HTERT RPE-1 (cell line): ENCODE measurements around the gene TCF7L1.
"Not testable (repeated sequence)": the region's sequence is repeated elsewhere in the genome, so short reads cannot be mapped to it uniquely, and the experiment has no call there.

ENCODE experiments used
- in situ Hi-C: fragments of 300-500 bp; cut with MboI; formaldehyde crosslinking; loops from 4 replicates; pipeline ENCODE4 v1.14.3; 2020; ENCODE audit warnings: low sequenced_read_pairs

Gene TCF7L1

DNA sequence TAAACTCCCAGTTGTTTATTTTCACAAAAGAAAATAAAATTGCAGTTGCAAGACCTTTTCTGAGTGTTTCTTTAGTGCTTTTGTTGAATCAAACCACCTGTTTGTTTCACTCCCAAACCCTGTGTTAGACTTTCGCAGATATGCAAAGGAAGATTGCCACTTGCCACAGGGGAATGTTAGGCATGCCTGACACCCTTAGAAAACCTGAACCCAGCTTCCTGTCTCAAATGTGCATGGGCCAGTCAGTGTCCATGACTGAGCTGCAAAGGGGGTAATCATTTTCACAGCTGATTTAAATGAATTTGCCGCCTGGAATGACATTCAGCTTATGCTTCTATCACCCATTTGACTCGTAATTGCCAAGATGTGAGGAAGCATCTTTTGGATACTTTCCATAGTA lies 177.1 kb downstream of the TCF7L1 start:
- in situ Hi-C loops: no loop called here

DNA sequence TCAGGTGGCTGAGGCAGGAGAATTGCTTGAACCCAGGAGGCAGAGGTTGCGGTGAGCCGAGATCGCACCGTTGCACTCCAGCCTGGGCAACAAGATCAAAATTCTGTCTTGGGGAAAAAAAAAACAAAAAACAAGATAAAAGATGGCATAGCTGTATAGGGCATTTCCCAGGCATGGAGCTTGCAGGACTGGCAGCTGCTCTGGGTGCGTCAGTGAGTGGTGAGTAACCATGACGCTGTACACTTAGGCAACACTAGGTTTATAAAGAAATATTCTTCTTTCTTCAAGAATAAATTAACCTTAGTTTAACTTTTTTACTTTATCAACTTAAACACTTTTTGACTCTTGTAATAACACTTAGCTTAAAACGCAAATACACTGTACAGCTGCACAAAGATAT lies 179.2 kb downstream of the TCF7L1 start:
- in situ Hi-C loops: no loop called here

DNA sequence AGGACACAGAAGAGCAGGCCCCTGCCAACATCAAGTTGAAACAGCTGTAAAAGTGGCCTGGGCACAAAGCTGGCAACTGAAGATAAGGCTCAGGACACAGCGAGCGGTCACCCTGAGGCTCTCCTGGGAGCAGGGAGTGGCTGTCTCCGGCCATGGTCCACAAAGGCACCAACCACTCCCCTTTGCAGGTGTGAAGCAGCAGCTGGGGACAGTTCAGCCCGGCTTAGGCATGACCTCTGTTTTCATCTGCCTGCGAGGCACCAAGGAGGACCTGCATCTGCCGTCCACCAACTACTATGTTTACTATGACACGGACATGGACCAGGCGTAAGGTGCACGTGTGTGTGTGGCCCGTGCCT lies 181.7 kb downstream of the TCF7L1 start:
- in situ Hi-C loops: no loop called here

DNA sequence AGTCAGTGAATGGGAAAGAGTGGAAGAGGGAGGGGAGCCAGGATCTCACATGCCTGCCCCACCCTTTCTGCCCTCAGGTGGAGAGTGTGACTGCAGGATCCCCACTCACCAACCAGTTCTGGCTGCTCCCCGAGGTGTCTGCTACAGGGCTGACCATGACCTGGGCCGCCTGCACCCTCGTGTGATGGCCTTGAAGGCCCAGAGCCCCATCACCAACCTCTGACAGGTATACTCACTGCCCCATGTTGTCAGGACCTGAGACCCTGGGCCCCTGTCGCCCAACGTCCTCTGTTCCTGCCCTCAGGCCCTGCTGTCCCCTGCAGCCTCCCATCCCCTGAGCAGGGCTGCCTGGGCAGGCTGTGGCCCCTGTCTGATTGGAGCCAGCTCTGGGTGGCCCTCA lies 182.7 kb downstream of the TCF7L1 start:
- in situ Hi-C loops: not testable (repeated sequence)

DNA sequence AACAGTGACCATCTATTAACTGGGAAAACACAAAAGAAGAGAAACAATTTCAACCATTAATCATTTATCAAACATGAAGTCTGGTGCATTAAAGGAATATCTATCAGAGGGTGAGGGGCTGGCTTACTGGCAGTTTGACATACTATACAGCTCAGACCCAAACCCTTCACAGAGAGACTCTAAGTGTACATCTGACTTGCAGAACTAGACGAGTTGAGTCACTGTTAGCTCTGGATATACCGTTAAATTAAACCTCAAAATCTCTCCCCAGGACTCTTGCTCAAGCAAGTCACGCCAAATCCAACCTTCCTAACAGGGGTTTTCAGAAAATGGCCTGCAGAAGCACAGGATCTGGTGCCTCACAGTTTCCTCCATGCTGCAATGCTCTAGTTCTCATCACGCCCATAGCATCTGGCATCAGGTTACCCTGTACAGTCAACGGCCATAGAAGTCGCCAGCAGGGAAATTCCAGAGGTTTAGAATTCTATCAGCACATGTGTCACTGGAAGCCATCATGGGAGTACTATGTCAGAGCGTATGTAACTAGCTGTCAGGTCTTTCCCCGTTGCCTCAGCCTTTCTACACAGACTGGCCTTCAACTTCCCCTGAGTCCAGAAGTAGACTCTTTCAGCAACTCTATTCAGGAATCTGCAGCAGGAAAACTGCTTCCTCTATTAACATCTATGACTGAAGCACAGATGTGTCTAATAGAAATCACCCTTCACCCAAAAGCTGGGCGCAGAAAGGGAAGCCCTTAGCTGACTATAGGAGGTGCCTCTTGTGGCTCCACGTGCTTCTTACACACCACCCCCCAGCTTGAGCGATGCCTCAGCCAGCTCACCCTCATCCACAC lies 185.3 kb downstream of the TCF7L1 start:
- in situ Hi-C loops: no loop called here

DNA sequence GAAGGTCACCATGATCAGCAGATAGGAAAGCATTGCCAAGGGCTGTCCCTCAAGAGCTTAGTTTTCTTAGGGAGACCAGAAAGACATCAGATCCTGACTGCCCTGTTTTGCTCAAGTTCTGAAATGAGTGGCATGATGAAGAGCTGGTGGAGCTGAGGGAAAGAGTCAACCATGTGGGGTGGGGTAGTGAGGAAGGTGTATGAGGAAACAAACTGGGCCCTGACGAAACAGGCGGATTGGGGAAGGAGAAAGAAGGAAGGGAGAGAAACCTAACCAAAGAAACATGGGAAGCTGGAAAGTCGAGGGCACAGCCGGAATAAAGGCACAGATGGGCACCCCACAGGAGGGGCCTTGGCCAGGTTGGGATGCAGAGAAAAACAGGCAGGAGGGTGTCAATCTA lies 186.6 kb downstream of the TCF7L1 start:
- in situ Hi-C loops: no loop called here

DNA sequence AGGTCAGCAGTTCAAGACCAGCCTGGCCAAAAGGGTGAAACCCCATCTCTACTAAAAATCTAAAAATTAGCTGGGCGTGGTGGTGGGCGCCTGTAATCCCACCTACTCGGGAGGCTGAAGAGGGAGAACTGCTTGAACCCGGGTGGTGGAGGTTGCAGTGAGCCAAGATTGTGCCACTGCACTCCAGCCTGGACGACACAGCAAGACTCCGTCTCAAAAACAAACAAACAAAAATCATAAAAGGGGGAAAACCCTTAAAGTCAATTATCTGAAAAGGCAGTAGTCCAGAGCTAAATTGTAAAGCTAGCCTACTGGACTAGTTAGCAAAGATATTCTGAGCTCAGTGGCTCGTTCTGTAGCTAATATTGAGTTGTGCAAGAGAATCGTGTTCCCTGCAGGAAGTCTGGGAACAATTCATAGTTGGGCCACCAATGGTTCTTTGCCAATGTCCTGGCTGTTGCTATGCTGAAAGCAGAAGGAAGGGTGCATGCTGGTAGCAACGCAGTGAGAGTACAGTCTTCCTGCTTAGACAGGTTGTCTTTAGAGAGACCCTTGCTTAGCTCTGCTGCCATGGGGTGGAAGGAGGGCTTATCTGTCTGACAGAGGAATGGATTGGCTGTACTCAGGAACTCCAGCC lies 190.3 kb downstream of the TCF7L1 start:
- in situ Hi-C loops: no loop called here

DNA sequence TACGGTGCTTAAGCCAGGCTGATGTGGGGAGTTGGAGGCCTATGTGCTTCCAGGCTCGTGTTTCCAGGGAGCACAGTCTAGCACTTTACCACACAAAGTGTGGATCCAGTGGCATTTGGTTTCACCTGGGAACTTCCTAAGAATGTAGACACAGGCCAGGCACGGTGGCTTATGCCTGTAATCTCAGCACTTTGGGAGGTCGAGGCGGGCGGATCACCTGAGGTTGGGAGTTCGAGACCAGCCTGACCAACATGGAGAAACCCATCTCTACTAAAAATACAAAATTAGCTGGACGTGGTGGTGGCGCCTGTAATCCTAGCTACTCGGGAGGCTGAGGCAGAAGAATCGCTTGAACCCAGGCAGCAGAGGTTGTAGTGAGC lies 190.8 kb downstream of the TCF7L1 start:
- in situ Hi-C loops: not testable (repeated sequence)

DNA sequence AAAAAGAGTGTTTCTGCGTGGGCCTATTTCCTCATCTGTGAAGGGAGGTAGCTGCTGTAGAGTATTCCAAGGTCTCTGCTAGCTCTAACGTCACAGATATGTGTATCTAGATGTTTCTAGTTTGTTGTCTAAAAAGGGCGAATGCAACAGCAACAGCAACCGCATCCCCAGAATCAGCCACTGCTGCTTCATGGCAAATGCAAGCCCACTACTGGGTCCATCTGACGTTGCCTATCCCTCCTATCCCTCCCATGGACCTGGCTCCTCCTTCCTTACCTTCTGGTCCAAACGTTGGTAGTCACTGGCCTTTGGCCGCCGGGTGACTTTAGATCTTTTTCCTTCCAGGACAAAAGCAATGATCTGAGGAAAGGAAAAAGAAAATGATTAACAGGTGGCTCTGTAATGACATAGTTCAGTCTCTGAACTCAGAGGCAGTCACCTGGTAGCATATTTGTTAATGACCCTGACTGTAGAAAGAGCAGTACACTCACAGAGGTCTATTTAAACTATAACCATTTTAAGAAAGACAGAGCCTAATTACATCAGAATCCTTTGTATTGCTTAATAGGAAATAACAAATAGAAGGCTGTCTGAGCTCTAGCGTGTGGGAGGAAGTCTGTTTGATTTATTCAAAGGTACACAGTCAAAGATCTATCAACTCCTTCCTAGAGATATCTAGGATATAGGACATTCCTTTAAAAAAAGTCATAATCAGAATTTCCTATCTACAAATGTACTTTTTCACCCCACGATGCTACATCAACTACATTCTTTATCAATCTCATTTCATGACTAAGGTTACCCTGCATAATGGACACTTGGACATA lies 191.7 kb downstream of the TCF7L1 start:
- in situ Hi-C loops: no loop called here

DNA sequence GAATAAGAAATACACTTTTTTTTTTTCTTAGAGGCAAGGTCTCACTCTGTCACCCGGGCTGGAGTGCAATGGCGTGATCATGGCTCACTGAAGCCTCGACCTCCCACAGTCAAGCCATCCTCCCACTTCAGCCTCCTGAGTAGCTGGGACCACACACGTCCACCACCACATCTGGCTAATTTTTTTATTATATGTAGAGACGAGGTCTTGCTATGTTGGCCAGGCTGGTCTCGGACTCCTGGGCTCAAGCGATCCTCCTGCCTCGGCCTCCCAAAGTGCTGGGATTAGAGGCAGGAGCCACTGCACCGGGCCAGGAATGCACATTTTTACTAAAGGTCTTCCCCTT lies 192.2 kb downstream of the TCF7L1 start:
- in situ Hi-C loops: no loop called here

DNA sequence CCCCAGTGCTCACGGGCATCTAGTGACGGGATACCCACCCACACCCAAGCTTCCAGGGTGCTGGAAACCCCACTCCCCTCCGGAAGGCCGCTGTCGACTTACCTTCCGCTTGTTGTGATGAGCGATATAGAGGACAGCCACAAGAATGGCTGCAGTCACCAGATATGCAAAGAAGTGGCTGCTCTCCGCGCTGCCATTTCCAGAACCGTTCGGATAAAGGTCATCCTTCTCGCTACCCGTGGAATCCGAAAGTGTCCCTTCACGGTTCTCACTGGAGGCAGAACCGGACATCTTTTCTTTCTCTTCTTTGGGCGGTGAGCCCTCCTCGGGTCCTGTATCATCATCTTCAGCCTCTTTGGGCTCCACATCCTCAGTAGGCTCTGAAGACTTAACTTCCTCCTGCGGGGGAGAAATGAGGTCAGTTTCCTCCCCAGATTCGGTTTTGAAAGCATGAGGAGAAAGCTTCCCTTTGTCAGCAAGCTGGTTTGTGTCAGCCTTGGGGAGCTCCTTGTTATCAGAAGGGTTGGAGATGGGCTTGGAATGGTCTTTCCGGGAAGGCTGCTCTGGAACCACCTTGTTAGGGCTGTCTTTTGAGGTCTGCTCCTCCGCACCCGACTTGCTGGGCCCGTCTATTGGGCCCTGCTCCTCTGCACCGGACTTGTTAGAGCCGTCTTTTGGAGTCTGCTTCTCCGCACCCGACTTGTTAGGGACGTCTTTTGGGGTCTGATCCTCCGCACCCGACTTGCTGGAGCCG lies 193.4 kb downstream of the TCF7L1 start:
- in situ Hi-C loops: no loop called here

DNA sequence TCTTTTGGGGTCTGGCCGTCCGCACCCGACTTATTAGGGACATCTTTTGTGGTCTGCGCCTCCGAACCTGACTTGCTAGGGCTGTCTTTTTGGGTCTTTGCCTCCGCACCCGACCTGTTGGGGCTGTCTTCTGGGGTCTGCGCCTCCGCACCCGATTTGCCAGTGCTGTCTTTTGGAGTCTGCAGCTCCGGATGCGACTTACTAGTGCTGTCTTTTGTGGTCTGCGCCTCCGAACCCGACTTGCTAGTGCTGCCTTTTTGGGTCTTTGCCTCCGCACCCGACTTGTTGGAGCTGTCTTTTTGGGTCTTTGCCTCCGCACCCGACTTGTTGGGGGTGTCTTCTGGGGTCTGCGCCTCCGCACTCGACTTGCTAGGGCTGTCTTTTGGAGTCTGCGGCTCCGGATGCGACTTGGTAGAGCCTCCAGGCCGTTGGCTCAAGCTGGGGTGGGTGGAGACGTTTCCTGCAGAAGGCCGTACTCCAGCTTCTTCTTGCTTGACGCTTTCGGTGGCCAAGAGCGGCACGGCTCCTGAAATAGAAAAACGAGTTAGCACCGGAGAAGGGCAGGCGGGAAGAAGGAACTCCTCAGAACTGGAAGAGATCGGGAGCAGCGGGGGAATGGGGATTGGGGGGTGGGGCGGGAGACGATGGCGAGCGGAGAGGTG lies 194.1 kb downstream of the TCF7L1 start:
- in situ Hi-C loops: no loop called here

DNA sequence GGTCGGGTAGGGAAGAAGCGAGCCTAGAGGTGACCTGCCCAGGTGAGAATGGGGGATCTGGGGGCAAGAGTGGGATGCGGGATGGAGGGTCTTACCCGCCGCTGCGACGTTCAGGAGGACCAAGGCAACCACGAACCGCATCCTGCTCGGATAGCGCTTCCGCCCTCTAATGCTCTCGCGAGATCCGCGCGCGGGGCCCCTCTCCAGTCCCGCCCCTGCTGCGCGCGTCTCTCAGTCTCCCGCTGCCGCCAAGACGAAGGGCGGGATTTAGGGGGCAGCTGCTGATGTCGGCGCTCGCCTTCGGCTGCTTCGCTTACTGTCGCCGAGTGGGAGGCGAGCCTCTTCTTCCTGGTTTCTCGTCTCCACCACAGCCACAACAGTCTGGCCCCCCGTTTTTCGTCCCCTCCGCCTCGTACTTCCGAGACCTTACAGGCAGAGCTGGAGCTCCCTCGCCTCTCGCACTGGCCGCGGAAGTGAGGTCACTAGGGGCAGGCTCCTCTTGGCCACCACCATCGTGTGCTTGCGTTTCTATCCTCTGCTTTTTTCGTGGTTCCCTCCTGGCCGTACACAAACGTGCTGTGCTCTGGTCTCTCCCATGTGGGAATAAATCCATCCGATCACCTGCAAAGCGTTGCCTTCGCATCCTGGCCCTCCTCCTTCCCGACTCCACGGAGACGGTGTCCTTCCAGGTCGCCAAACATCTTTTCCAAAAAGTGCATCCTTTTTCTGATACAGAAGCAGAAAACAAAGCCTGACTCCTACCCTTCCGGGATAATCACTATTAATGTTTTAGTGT lies 194.8 kb downstream of the TCF7L1 start, which contains the start of gene TGOLN2:
Gene TGOLN2, minus strand, starts transcription at position 168 of the 796 bp plus-strand sequence. Its CDS starts 27 bp downstream, at position 141.
- in situ Hi-C loops: no loop called here

DNA sequence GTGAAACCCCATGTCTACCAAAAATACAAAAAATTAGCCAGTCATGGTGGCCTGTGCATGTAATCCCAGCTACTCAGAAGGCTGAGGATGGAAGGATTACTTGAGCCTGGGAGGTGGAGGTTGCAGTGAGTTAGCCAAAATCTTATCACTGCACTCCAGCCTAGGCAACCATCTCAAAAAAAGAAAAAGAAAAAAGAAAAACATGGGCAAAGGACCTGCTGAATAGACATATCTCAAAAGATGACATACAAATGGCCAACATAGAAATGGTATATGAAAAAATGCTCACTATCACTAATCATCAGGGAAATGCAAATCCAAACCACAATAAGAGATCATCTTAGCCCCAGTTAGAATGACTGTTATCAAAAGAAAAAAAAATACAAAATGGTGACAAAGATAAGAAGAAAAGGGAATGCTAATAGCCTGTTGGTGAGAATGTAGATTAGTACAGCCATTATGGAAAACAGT lies 196.0 kb downstream of the TCF7L1 start:
- in situ Hi-C loops: no loop called here

DNA sequence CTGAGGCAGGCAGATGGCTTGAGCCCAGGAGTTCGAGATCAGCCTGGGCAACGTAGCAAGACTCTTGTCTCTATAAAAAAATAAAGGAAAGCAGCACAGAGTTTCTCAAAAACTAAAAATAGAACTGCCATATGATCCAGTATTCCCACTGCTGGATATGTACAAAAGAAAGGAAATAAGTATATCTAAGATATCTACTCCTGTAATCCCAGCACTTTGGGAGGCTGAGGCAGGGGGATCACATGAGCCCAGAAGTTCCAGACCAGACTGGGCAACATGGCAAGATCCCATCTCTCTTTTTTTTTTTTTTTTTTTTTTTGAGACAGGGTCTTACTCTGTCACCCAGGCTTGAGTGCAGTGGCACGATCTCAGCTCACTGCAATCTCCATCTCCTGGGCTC lies 196.5 kb downstream of the TCF7L1 start:
- in situ Hi-C loops: not testable (repeated sequence)

DNA sequence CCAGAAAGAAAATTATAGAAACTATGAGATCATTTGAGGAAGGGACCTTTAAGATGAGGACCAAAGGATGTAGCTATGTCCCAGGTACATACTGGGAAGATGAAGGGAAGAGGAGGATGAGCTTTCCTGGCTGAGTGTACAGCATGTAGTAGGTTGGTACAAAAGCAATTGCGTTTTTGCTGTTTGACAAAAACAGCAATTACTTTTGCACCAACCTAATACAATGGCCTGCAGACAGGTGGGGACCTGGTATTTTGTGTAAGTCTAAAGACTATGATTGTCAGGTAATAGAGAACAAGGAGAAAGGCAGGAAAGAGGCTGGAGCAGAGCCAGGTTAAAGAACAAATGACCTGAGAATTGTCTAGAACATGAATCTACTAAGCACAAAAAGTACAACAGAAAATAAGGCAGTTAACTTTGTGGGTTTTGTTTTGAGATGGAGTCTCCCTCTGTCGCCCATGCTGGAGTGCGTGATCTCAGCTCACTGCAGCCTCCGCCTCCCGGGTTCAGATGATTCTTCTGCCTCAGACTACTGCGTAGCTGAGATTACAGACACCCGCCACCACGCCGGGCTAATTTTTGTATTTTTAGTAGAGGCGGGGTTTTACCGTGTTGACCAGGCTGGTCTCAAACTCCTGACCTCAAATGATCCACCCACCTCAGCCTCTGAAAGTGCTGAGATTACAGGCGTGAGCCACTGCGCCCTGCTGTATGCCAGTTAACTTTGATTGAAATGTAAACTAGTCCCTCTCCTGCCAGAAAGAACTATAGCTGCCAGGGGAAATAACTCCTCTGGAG lies 197.8 kb downstream of the TCF7L1 start:
- in situ Hi-C loops: no loop called here

DNA sequence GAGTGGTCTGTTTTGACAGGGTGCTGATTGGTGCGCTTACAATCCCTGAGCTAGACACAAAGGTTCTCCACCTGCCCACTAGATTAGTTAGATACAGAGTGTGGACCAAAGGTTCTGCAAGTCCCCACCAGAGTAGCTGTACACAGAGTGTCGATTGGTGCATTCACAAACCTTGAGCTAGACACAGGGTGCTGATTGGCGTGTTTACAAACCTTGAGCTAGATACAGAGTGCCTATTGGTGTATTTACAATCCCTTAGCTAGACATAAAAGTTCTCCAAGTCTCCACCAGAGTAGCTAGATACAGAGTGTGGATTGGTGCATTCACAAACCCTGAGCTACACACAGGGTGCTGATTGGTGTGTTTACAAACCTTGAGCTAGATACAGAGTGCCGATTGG lies 200.7 kb downstream of the TCF7L1 start:
- in situ Hi-C loops: not testable (repeated sequence)

DNA sequence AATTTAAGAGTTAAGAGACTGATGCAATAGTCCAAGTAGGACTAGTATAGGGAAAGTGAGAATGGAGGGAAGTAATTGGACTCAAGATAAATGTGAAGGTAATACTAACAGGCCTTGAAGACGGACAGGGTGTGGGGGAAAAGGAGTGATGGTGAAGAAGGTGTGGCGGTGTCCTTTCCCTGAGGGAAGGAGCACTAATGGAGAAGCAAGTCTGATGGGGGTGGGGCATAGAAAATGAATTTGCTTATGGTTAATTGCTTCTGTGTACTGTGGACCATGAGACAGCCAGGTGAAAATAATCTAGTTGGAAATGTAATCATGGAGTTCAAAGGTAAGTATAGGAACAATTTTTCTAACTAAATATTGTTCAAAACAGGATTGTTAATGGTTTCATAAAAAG lies 201.7 kb downstream of the TCF7L1 start:
- in situ Hi-C loops: no loop called here
